Osteoblast (primary cell): ENCODE data around the gene CA9. TPM values are rescaled to one million over a fixed set of nuclear protein-coding genes. Genes with fewer than 3 reads are reported as not detected.

Experiments used
- DNase-seq: peaks from one replicate; pipeline ENCODE4 v3.0.0; 2011; ENCODE audit warnings: low spot score, mixed read lengths; ENCODE audit not compliant: insufficient read length; ENCODE audit errors: missing footprints
- H2AFZ ChIP-seq: 2 replicates; pipeline ENCODE4 v1.6.0; 2011; ENCODE audit warnings: mild to moderate bottlenecking, low read length
- H3K27ac ChIP-seq: 2 replicates; pipeline ENCODE4 v1.5.1; 2011; ENCODE audit warnings: mild to moderate bottlenecking, low read depth, low read length, moderate library complexity
- H3K27me3 ChIP-seq: 2 replicates; pipeline ENCODE4 v1.6.0; 2012; ENCODE audit warnings: mild to moderate bottlenecking, control low read depth, inconsistent platforms, low read length, moderate library complexity; ENCODE audit not compliant: insufficient read depth
- H3K36me3 ChIP-seq: 2 replicates; pipeline ENCODE4 v1.5.1; 2011; ENCODE audit warnings: mild to moderate bottlenecking, low read length, control low read depth, moderate library complexity; ENCODE audit not compliant: insufficient read depth
- H3K4me1 ChIP-seq: 2 replicates; pipeline ENCODE4 v1.5.1; 2011; ENCODE audit warnings: mild to moderate bottlenecking, low read length, control low read depth, moderate library complexity; ENCODE audit not compliant: insufficient read depth
- H3K4me2 ChIP-seq: 2 replicates; pipeline ENCODE4 v1.6.0; 2011; ENCODE audit warnings: mild to moderate bottlenecking, low read length; ENCODE audit not compliant: insufficient read depth
- H3K4me3 ChIP-seq: fragments of 200-600 bp; sonication (generic); 3 replicates; pipeline ENCODE4 v1.5.1; 2012; ENCODE audit warnings: mild to moderate bottlenecking, low read length, inconsistent platforms; ENCODE audit not compliant: insufficient read depth
- H3K79me2 ChIP-seq: 2 replicates; pipeline ENCODE4 v1.6.0; 2012; ENCODE audit warnings: mild to moderate bottlenecking, low read length, control low read depth, inconsistent platforms; ENCODE audit not compliant: insufficient read depth
- H3K9me3 ChIP-seq: 2 replicates; pipeline ENCODE4 v1.5.1; 2011; ENCODE audit warnings: low read depth, low read length, control low read depth
- H4K20me1 ChIP-seq: 2 replicates; pipeline ENCODE4 v1.6.0; 2012; ENCODE audit warnings: mild to moderate bottlenecking, low read length, control low read depth; ENCODE audit not compliant: insufficient read depth
- CTCF ChIP-seq: IDR thresholded peaks from 2 replicates; pipeline ENCODE4 v1.5.1; 2011; ENCODE audit warnings: mild to moderate bottlenecking, low read depth, low read length, moderate library complexity; ENCODE audit errors: extremely low read depth
- total RNA-seq: library from RNA; depleted of rRNA; stranded (reverse); fragments of >200 nt; gene quantifications from 2 replicates; pipeline ENCODE4 v1.2.3, GENCODE V29; 2012

Gene CA9
- total RNA-seq, 1 donor, result not detected

- Histone ChIP-seq H3K9me3 (no peaks in the 10 kb centered on the region), H3K27ac (no peak overlapping the region), H3K79me2 (peaks cover 30% of the 10 kb centered on the region), H3K4me2 (no peak overlapping the region), H4K20me1 (peaks cover 25% of the 10 kb centered on the region), H3K4me1 (no peaks in the 10 kb centered on the region), H3K36me3 (peaks cover 97% of the 10 kb centered on the region), H3K27me3 (no peaks in the 10 kb centered on the region), H2AFZ (no peak overlapping the region), H3K4me3 (no peak overlapping the region)
- peak; percentile 66 for DNase-seq
- TF ChIP-seq CTCF, result no peak
Observed at GRCh38 chr9:35705836-35706430, 32.2 kb downstream of the CA9 start.

GRCh38 chr9:35706951-35707350 lies 33.2 kb downstream of the CA9 start:
- TF ChIP-seq CTCF, result no peak
- no peaks in the 10 kb centered on the region for H3K4me1 ChIP-seq
- DNase-seq, result no peak
- H4K20me1 ChIP-seq, result peaks cover 27% of the 10 kb centered on the region
- H3K4me3 ChIP-seq, result no peak overlapping the region
- no peaks in the 10 kb centered on the region for H3K9me3 ChIP-seq
- no peaks in the 10 kb centered on the region for H3K27me3 ChIP-seq
- H3K36me3 ChIP-seq, result peaks cover 97% of the 10 kb centered on the region
- no peak overlapping the region for H3K4me2 ChIP-seq
- no peak overlapping the region for H2AFZ ChIP-seq
- H3K79me2 ChIP-seq, result peaks cover 28% of the 10 kb centered on the region
- no peak overlapping the region for H3K27ac ChIP-seq

- H3K4me1 ChIP-seq, result no peaks in the 10 kb centered on the region
- H3K4me2 ChIP-seq, result no peak overlapping the region
- no peaks in the 10 kb centered on the region for H3K9me3 ChIP-seq
- H2AFZ ChIP-seq, result no peak overlapping the region
- peaks cover 32% of the 10 kb centered on the region for H3K79me2 ChIP-seq
- peaks cover 26% of the 10 kb centered on the region for H4K20me1 ChIP-seq
- no peaks in the 10 kb centered on the region for H3K27me3 ChIP-seq
- H3K27ac ChIP-seq, result no peak overlapping the region
- DNase-seq, result no peak
- no peak for TF ChIP-seq CTCF
- H3K4me3 ChIP-seq, result no peak overlapping the region
- H3K36me3 ChIP-seq, result peaks cover 98% of the 10 kb centered on the region
Observed at GRCh38 chr9:35708146-35708545, 34.4 kb downstream of the CA9 start.

- Histone ChIP-seq H3K4me1 (no peaks in the 10 kb centered on the region), H3K79me2 (peaks cover 43% of the 10 kb centered on the region), H3K36me3 (peaks cover 98% of the 10 kb centered on the region), H2AFZ (no peak overlapping the region), H3K4me3 (no peak overlapping the region), H3K27ac (no peak overlapping the region), H3K9me3 (no peaks in the 10 kb centered on the region), H3K27me3 (no peaks in the 10 kb centered on the region), H3K4me2 (no peak overlapping the region), H4K20me1 (peaks cover 21% of the 10 kb centered on the region)
- no peak for DNase-seq
- TF ChIP-seq CTCF, result no peak
Observed at GRCh38 chr9:35710818-35711500, 37.2 kb downstream of the CA9 start.
